HUES6 (cell line): ENCODE results near the gene CIB4.

ENCODE experiments used
- H3K27ac ChIP-seq: 2 replicates; pipeline ENCODE4 v1.7.0; 2013; ENCODE audit warnings: low read depth, mild to moderate bottlenecking, low read length, inconsistent platforms
- H3K27me3 ChIP-seq: 2 replicates; pipeline ENCODE4 v1.6.1; 2013; ENCODE audit warnings: low read length; ENCODE audit not compliant: control insufficient read depth, insufficient read depth
- H3K36me3 ChIP-seq: 2 replicates; pipeline ENCODE4 v1.6.1; 2013; ENCODE audit warnings: low read length; ENCODE audit not compliant: control insufficient read depth, insufficient read depth
- H3K4me1 ChIP-seq: 2 replicates; pipeline ENCODE4 v1.6.1; 2013; ENCODE audit warnings: low read length; ENCODE audit not compliant: control insufficient read depth, insufficient read depth
- H3K4me3 ChIP-seq: 2 replicates; pipeline ENCODE4 v1.5.1; 2013; ENCODE audit warnings: low read depth, low read length
- H3K9ac ChIP-seq: one replicate; pipeline ENCODE4 v1.6.1; 2013; ENCODE audit warnings: mild to moderate bottlenecking, low read length
- H3K9me3 ChIP-seq: 2 replicates; pipeline ENCODE4 v1.6.1; 2013; ENCODE audit warnings: low read depth, low read length; ENCODE audit not compliant: control insufficient read depth, insufficient read depth

CIB4 gene

DNA sequence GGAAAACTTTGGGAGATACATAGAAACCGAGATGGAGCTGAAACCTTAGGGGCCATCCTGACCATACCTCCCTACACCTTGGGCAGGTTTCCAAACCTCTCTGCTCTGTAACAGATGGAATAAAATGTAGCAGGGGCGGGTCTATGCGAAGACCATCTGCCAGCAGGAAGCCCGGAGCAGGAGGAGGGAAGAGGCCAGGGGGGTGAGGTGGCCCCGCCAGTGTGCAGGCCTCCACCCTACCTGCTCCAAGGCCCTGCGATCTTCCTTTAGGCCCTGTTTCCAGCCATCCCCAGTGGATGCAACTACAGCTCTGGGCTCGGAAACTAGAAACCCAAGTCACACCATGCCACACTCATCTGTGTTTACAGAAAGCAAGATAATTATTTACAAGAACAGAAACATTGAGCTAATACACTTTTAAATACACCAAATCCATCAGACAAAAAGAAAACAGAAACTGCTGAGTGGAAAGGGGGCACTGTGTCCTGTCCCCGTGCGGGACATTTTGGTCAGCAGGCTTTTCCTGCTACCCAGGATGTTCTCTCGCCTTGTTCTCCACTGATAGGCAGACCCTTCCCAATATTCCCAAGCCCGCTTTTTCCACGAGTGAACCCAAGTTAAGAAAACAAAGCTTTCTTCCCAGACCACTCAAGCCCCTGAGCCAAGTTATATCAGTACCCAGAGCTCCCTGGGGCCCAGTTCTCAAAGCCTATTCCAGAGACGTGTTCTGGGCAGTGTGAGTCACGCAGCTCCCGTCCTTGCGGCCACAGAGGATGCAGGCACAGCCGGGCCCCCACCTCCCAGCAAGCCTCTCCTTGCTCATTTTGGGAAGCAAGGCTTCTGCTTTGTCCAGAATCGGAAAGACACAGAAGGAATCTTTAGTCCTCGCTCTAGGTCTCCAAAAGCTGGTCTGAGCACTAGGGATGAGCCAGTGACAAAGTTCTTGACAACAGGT lies 17.3 kb downstream of the CIB4 start:
- Histone ChIP-seq H3K27me3 (peaks cover 23% of the 10 kb centered on the region), H3K36me3 (no peaks in the 10 kb centered on the region), H3K4me1 (peaks cover 16% of the 10 kb centered on the region), H3K4me3 (no peak overlapping the region), H3K9me3 (no peaks in the 10 kb centered on the region), H3K9ac (no peak overlapping the region), H3K27ac (no peak overlapping the region)

DNA sequence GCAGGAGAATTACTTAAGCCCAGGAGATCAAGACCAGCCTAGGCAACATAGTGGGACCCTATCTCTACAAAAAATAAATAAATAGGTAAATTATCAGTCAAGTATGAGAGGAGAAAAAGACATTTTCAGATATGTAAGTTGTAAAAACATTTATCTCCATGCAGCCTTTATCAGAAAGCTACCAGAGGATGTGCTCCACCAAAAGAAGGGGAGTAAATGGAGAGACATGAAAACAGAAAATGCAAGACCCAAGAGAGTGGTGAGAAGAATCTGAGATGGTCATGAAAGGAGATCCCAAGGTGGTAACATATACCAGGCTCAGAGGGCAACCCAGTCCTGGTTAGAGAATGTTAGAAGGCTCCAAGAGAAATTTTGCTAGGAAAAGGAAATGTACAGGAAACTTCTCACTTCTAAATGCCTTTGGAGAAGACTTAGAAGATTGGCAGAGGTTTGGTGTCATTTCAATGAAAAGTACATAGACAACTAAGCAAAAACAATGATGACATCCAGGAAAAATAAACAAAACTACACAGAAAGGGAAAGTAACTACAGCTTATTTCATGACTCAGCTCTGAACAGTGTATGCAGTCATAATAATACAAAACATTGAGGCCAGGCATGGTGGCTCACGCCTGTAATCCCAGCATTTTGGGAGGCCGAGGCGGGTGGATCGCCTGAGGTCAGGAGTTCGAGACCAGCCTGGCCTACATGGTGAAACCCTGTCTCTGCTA lies 19.5 kb downstream of the CIB4 start:
- Histone ChIP-seq H3K4me1 (peaks cover 24% of the 10 kb centered on the region), H3K27ac (no peak overlapping the region), H3K9ac (no peak overlapping the region), H3K36me3 (no peaks in the 10 kb centered on the region), H3K9me3 (no peaks in the 10 kb centered on the region), H3K4me3 (no peak overlapping the region), H3K27me3 (peaks cover 35% of the 10 kb centered on the region)

DNA sequence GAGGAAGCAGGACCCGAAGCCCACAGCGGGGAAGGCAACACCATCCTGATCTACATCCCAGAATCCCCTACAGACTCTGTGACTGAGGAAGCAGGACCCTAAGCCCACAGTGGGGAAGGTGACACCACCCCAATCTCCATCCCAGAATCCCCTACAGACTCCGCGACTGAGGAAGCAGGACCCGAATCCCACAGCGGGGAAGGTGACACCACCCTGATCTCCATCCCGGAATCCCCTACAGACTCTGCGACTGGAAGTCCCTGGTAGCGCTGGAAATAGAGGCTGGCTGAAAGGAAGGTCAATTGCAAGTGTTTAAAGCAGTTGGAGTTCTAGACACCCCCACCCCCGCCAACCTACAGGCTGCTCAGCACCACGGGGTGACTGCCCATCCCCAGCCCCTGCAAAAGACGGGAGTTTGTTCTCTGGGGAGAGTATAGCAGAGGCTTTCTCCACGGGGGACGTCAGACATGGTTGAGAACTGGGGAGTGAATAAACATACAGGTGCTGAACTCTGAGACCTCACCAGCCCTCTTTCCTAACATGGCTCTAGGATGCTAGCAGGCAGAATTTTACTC lies 21.0 kb downstream of the CIB4 start:
- Histone ChIP-seq H3K4me1 (peaks cover 35% of the 10 kb centered on the region), H3K27me3 (peaks cover 35% of the 10 kb centered on the region), H3K4me3 (no peak overlapping the region; the same call in 1 of the 2 replicates), H3K36me3 (no peaks in the 10 kb centered on the region), H3K9ac (no peak overlapping the region), H3K9me3 (no peaks in the 10 kb centered on the region), H3K27ac (no peak overlapping the region)

DNA sequence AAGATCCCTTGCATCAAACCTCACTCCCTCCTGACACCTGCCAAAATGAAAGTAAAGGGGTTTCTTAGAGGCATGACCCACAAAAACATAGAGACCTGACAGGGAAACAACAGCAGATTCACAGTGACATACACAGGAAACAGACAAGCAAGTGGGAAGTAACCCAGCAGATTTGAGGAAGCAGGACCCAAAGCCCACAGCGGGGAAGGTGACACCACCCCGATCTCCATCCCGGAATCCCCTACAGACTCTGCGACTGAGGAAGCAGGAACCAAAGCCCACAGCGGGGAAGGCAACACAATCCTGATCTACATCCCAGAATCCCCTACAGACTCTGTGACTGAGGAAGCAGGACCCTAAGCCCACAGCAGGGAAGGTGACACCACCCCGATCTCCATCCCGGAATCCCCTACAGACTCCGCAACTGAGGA lies 21.6 kb downstream of the CIB4 start:
- H3K27ac ChIP-seq, result no peak overlapping the region
- H3K36me3 ChIP-seq, result no peaks in the 10 kb centered on the region
- no peaks in the 10 kb centered on the region for H3K9me3 ChIP-seq
- peaks cover 35% of the 10 kb centered on the region for H3K27me3 ChIP-seq
- H3K4me3 ChIP-seq, result no peak overlapping the region; the same call in 1 of the 2 replicates
- no peak overlapping the region for H3K9ac ChIP-seq
- H3K4me1 ChIP-seq, result peaks cover 40% of the 10 kb centered on the region

DNA sequence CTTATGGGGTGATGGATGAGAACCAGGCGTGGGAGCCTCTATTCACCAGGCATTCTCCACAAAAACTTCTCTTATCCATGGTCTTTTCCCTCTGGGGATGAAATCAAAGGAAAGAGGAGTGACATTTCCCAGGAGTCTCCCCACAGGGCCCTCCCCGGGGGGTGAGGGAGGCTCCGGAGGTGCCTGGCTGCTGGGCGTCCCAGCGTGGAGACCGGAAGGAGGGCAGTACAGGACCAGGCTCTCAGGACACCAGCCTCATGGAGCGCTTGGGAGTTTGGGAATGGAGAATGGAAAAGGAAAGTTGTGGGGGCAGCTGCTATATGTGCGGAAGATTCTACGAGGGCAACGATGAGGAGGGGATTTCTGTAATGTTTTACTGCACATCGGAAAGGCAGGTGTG lies 22.1 kb downstream of the CIB4 start:
- Histone ChIP-seq H3K27ac (no peak overlapping the region), H3K4me3 (no peak overlapping the region), H3K27me3 (peaks cover 35% of the 10 kb centered on the region), H3K9ac (no peak overlapping the region), H3K36me3 (no peaks in the 10 kb centered on the region), H3K4me1 (peaks cover 44% of the 10 kb centered on the region), H3K9me3 (no peaks in the 10 kb centered on the region)

DNA sequence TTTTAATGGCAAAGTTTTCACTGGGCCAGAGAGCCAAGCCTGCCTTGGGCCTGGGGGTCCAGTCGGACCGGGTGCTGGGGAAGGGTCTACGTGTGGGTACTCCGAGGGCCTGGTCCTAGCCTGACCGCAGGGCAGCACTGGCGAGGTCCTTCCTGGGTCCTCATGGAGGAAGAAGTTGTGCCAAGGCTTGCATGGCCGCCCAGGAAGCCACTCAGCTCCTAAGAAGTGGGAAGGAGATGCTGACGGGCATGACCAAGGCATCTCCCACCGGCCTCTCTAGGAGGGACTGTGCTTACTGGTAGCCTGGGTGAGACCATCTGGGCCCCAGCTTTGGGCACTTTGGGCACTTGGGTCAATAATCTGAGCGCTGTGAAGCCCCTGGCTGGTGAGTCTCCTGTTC lies 22.6 kb downstream of the CIB4 start:
- Histone ChIP-seq H3K27me3 (peaks cover 35% of the 10 kb centered on the region), H3K27ac (no peak overlapping the region), H3K4me1 (peaks cover 44% of the 10 kb centered on the region), H3K4me3 (no peak overlapping the region), H3K36me3 (no peaks in the 10 kb centered on the region), H3K9me3 (no peaks in the 10 kb centered on the region), H3K9ac (no peak overlapping the region)

DNA sequence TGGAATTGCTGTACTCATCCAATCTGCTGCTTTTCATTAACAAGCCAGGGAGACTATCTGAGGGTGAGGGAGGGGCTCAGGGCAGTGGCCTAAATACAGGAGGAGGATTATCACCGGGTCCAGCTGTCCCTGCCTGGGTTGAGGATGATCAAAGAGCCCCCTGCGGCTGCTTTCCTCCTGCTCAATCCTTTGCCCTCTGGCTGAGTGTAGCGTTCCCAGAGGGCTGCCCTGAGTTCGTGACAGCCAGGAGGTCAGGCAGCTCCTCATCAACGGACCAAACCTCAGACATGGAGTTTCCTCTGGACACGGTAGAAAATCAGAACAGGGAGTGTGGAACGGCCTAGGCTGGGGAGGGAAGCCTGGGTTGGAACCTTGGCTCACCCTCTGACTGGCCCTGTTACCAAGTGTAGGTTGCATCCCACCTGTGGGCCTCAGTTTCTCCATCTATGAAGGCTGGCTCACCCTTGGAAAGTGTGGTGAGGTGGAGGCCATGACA lies 23.5 kb downstream of the CIB4 start:
- H3K9me3 ChIP-seq, result no peaks in the 10 kb centered on the region
- H3K27ac ChIP-seq, result no peak overlapping the region
- H3K9ac ChIP-seq, result no peak overlapping the region
- peaks cover 35% of the 10 kb centered on the region for H3K27me3 ChIP-seq
- no peak overlapping the region for H3K4me3 ChIP-seq
- H3K36me3 ChIP-seq, result no peaks in the 10 kb centered on the region
- peaks cover 50% of the 10 kb centered on the region for H3K4me1 ChIP-seq

DNA sequence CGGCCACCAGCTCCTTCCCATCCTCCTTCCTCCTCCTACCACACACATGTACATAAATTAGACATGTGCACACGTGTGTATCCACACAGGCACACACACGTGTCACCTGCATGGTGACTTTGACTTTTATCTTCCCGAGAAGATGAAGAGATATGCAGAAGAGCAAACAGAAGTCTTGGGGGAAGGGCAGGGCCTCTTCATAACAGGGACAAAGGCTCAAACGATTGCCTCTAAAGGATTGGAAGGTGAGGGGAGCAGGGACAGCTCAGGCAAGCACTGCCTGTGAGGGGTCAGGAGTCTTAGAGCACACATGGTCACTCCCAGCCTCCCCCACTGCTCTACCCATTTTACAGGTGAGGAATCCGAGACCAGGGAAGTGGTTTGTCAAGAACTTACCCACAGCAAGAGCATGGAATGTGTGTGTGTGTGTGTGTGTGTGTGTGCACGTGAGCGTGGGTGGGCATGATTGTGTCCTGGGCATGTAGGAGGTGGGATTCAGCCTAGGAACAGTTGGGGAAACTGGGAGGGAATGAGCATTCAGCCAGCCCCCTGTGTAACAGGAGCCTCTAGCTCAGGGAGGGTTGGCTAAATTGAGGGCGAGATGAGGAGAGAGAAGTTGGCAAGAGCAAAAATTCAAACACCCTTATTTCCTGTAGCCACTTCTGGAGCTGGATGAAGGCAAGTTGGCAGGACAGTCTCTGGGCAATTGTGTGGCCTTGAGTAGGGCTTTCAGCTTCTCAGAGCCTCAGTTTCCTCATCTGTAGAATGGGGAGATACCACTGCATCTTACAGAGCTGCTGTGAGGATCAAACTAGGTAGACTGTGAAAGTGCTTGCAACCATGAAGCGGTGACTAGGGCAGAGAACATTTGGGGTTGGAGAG lies 24.2 kb downstream of the CIB4 start:
- H3K27me3 ChIP-seq, result peaks cover 35% of the 10 kb centered on the region

DNA sequence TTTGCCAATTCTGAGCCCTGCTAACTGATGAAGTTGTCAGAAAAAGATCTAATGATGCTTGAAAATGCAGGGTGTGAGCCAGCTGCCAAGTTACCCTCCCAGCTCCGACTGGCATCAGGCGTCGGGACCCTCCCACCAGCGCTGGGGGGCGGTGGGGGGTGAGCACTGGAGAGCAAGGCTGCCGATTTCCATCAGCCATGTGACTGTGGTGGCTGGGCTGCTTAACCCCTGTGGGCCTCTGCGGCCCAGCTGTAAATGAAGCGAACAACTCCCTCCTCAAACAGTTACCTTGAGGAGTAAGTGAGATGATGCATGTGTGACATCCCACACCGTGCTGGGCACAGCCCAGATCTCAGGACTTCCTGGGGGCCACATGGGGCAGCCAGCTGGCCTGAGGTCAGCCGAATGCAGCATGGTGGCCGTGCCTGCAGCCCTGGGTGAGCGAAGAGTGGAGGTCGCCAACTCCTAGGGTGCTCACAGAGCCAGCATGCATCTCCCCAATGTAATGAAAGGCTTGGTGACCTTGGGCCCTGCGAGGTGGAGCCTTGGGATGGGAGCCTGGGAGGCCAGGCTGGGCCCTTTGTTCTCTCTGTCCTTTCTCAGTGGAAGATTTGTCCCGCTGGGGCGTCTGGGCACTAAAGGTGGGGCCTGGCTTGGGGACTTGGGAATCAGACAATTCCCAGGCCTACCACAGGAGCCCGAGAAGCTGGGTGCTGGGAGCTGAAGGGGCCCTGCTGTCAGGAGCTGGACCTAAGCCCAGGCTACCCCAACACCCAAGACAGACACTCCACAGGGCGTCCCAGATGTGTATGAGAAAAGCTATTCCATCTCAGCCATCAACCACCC lies 25.1 kb downstream of the CIB4 start:
- no peak overlapping the region for H3K9ac ChIP-seq
- peaks cover 35% of the 10 kb centered on the region for H3K27me3 ChIP-seq
- no peak overlapping the region for H3K4me3 ChIP-seq
- peaks cover 52% of the 10 kb centered on the region for H3K4me1 ChIP-seq
- H3K27ac ChIP-seq, result no peak overlapping the region
- H3K36me3 ChIP-seq, result no peaks in the 10 kb centered on the region
- no peaks in the 10 kb centered on the region for H3K9me3 ChIP-seq

More for the DNA sequence above, 24.2 kb downstream of the CIB4 start:
- Histone ChIP-seq H3K4me1 (peaks cover 52% of the 10 kb centered on the region), H3K27ac (no peak overlapping the region), H3K4me3 (no peak overlapping the region), H3K36me3 (no peaks in the 10 kb centered on the region), H3K9me3 (no peaks in the 10 kb centered on the region), H3K9ac (no peak overlapping the region)
